ACC112 (cell line): ENCODE results near the gene AP1S3.
"Not testable (repeated sequence)": the region's sequence is repeated elsewhere in the genome, so short reads cannot be mapped to it uniquely, and the experiment has no call there.

Source experiments
- H2AFZ ChIP-seq: fragments of 200-600 bp; sonication (generic); one replicate; pipeline ENCODE4 v1.6.0; 2017; ENCODE audit warnings: antibody characterized with exemption, low read length; ENCODE audit not compliant: unreplicated experiment
- H3K27ac ChIP-seq: fragments of 200-600 bp; sonication (generic); 2 replicates; pipeline ENCODE4 v1.5.1; 2014; ENCODE audit warnings: low read depth, mild to moderate bottlenecking, antibody characterized with exemption, low read length, moderate library complexity
- H3K27me3 ChIP-seq: fragments of 200-600 bp; sonication (generic); 2 replicates; pipeline ENCODE4 v1.6.1; 2014; ENCODE audit warnings: mild to moderate bottlenecking, antibody characterized with exemption, low read length, moderate library complexity, mixed read lengths; ENCODE audit not compliant: insufficient read depth
- H3K36me3 ChIP-seq: fragments of 200-600 bp; sonication (generic); 2 replicates; pipeline ENCODE4 v1.6.1; 2016; ENCODE audit warnings: mild to moderate bottlenecking, antibody characterized with exemption, low read length, moderate library complexity, mixed read lengths; ENCODE audit not compliant: insufficient read depth
- H3K4me1 ChIP-seq: fragments of 200-600 bp; sonication (generic); one replicate; pipeline ENCODE4 v1.6.1; 2016; ENCODE audit warnings: low read length, mixed read lengths; ENCODE audit not compliant: insufficient read depth, unreplicated experiment, control insufficient read depth
- H3K4me3 ChIP-seq: fragments of 200-600 bp; sonication (generic); 2 replicates; pipeline ENCODE4 v1.5.1; 2014; ENCODE audit warnings: mild to moderate bottlenecking, low read depth, low read length
- H3K79me2 ChIP-seq: fragments of 200-600 bp; sonication (generic); one replicate; pipeline ENCODE4 v1.6.0; 2016; ENCODE audit warnings: low read length; ENCODE audit not compliant: control insufficient read depth, unreplicated experiment, insufficient read depth

AP1S3 gene

DNA sequence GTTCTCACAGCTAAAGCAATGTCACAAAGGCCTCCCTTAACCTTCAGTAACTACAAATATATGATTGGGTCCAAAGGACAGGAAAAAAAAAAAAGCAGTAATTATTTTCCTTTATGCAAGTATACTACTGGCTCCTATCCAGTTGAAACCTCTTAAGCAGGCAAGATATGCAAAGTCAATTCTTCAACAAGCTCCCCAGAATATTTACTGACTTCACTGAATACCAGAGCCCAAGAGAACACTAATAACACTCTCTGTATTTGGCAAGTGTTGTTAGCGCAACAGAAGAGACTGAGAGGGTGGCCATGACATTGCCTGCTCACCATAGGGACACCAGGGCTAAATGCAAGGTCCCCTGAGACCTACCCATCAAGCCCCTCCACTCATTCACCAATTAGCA, 74.5 kb downstream of the AP1S3 start:
- Histone ChIP-seq H3K4me1 (peaks cover 22% of the 10 kb centered on the region), H2AFZ (no peak overlapping the region), H3K27ac (no peak overlapping the region), H3K4me3 (no peak overlapping the region), H3K27me3 (no peaks in the 10 kb centered on the region), H3K36me3 (no peaks in the 10 kb centered on the region), H3K79me2 (no peaks in the 10 kb centered on the region)

DNA sequence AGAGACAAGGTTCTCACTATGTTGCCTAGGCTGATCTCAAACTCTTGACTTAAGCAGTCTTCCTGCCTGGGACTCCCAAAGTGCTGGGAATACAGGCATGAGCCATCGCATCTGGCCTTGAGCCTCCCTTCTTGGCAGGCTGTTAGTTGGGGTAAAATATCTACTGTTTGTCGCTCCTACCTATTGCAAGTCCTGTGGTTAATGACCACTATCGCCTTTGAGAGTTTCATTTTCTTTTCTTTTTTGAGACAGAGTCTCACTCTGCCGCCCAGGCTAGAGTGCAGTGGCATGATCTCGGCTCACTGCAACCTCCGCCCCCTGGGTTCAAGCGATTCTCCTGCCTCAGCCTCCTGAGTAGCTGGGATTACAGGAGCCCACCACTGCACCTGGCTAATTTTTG, 75.6 kb downstream of the AP1S3 start:
- not testable (repeated sequence) for H3K4me3 ChIP-seq, H3K27me3 ChIP-seq, H3K79me2 ChIP-seq, H3K36me3 ChIP-seq, H2AFZ ChIP-seq, H3K27ac ChIP-seq
- peaks cover 22% of the 10 kb centered on the region for H3K4me1 ChIP-seq

DNA sequence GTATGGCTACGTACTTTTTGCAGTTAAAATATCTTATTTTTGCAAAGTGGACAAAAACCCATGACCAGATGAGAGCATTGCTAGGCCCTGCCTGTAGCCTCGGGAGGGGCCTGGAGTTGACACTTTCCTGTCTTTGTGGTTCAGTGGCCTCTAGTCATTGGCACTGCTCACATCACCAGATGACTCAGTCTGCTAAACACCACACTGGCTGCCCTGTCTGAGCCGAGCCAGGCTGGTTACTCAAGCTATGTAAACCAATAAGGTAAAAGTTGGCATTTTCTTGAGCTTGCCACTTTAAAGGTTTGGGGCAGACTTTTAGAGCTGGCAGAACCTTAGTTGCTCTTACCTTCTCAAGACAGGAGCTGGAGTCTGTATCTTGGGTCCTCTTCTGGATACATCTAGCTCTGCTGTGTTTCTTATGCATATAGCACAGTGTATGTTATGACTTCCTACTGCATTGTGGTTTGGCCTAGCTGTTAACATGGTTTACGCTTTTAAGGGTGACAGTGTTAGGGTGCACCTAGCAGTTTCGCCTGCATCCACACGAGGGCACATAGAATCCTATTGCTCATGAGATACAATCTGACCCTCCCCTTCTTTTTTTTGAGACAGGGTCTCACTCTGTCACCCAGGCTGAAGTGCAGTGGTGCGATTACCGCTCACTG, 76.4 kb downstream of the AP1S3 start:
- peak overlapping the region; percentile 47 for H2AFZ ChIP-seq
- H3K4me1 ChIP-seq = peaks cover 22% of the 10 kb centered on the region
- peak overlapping the region; percentile 83 for H3K27ac ChIP-seq
- no peaks in the 10 kb centered on the region for H3K27me3 ChIP-seq
- H3K79me2 ChIP-seq = no peaks in the 10 kb centered on the region
- no peaks in the 10 kb centered on the region for H3K36me3 ChIP-seq
- no peak overlapping the region for H3K4me3 ChIP-seq

DNA sequence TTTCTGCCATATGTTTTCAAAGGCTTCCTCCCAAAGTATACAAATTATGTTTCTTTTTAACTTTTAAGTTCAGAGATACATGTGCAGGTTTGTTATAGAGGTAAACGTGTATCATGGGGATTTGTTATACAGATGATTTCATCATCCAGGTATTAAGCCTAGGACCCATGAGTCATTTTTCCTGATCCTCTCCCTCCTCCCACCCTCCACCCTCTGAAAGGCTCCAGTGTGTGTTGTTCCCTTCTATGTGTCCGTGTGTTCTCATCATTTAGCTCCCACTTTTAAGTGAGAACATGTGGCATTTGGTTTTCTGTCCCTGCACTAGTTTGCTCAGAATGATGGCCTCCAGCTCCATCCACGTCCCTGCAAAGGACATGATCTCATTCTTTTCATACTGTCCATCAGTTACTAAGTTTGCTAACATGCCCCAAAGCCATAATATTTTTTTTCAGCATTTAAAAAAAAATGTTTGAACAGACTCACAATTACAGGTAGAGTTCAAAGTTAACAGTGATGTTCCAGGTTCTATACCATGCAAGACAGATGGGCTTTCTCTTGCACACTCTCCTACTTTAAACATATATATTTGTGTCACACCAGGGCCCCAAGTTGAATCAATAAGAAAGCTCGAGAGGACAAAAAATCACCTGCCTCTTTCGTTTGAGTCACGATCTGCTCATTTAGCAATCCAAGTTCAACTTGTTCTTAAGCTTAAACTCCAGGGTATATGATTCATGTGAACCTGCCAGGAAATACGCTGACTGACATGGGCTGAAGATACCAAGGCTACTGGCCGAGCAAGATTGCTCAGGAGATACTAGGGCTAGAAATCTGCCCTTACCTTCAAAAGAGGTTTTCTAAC, 77.6 kb downstream of the AP1S3 start:
- Histone ChIP-seq H3K79me2 (no peaks in the 10 kb centered on the region), H3K27ac (peak overlapping the region; percentile 83), H3K36me3 (no peaks in the 10 kb centered on the region), H3K4me3 (no peak overlapping the region), H2AFZ (no peak overlapping the region), H3K4me1 (peaks cover 22% of the 10 kb centered on the region), H3K27me3 (no peaks in the 10 kb centered on the region)

DNA sequence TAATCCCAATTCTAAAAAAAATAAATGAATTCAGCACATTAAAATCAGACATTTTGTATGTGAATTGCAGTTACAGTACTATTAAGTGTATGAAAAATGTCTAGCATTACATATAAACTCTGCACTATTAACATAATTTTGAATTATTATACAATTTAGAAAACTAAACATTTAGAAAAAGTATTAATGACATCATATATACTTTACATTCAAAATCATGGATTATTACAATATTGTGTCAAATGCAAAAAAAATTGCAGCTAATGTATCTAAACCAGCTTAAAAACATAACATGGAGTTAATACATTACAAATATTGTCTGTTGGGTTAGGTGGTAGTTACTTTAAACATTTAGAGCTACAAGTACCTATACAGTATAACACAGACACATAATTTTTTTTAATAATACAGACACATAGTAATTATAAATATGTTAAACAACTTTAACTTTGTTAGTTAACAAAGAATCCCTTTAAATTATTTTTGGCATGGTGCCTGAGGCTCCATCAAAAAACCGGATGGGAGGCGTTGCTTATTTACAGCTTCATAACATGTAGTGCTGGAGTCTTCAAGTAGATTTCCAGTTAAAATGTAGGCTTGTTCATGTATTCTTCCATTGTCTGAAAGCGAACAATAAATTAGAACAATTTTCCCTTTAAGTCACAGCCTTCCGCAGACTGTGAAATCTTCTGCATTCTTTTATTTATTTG, 79.1 kb downstream of the AP1S3 start:
- H2AFZ ChIP-seq = no peak overlapping the region
- H3K4me1 ChIP-seq = peaks cover 22% of the 10 kb centered on the region
- no peak overlapping the region for H3K27ac ChIP-seq
- no peaks in the 10 kb centered on the region for H3K36me3 ChIP-seq
- no peaks in the 10 kb centered on the region for H3K27me3 ChIP-seq
- H3K4me3 ChIP-seq = no peak overlapping the region
- no peaks in the 10 kb centered on the region for H3K79me2 ChIP-seq

DNA sequence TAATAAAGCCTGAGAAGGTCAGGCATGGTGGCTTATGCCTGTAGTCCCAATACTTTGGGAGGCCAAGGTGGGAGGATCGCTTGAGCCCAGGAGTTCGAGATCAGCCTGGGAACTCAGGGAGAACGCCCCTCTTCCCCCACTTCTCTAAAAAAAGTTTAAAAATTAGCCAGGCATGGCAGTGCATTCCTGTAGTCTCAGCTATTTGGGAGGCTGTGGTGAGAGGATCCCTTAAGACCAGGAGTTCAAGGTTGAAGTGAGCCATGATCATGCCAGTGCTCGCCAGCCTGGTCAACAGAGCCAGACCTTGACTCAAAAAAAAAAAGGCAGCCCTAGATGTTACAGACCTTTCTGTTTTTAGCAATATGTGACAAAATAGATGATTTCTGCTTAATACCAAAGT, 83.4 kb downstream of the AP1S3 start:
- Histone ChIP-seq H3K4me1 (no peaks in the 10 kb centered on the region), H3K27me3 (no peaks in the 10 kb centered on the region), H3K27ac (no peak overlapping the region), H2AFZ (no peak overlapping the region), H3K4me3 (no peak overlapping the region), H3K36me3 (no peaks in the 10 kb centered on the region), H3K79me2 (no peaks in the 10 kb centered on the region)

DNA sequence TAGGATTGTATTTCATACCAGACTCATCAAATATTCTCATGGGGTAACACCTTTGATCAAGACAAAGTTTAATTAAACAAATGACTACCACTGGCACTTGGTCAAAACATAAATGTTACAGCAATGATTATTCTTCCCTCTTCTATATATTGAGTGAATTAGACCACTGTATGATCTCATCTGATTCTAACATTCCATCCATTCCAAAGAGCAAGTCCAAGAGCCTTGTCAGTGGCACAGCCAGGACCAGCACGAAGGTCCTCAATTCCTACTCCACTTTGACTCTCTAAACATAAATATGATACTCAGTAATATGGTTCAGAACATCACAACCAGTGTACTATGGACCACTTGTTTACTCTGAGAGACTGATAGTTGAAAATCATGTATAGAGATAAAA, 86.4 kb downstream of the AP1S3 start:
- H3K36me3 ChIP-seq = no peaks in the 10 kb centered on the region
- H3K4me1 ChIP-seq = no peaks in the 10 kb centered on the region
- no peak overlapping the region for H3K27ac ChIP-seq
- no peak overlapping the region for H2AFZ ChIP-seq
- no peaks in the 10 kb centered on the region for H3K27me3 ChIP-seq
- H3K4me3 ChIP-seq = no peak overlapping the region
- no peaks in the 10 kb centered on the region for H3K79me2 ChIP-seq

DNA sequence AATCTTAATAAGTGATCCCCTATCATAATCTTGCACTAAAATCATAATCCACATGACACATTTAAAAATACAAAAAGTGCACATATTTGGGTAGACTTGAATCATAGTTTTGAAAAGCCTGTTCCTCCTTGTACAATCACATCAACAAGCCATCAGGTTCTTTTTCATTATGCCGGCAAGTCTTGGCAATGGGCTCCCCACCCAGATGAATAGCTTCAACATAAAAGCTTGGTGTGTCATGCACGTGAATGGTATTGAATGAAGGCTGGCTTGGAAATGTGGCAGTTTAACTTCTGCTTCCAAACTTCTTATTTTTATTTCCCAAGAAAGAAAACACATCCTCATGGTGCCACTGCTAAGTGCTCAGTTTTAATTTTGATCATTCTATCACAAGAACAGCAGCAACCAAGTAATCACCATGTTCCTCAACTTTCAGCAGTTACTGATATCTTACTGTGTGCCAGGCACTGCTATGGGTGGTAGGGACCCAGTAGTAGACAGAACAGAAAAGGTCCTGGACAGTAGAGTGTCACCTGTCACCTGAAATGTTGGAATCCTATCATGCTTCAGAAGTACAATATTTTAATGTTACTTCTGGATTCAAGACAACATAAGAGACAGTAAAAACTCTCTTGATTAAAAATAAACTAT, 89.9 kb downstream of the AP1S3 start:
- no peaks in the 10 kb centered on the region for H3K36me3 ChIP-seq
- no peak overlapping the region for H3K27ac ChIP-seq
- H3K27me3 ChIP-seq = no peaks in the 10 kb centered on the region
- no peak overlapping the region for H2AFZ ChIP-seq
- no peaks in the 10 kb centered on the region for H3K4me1 ChIP-seq
- H3K79me2 ChIP-seq = no peaks in the 10 kb centered on the region
- no peak overlapping the region for H3K4me3 ChIP-seq

DNA sequence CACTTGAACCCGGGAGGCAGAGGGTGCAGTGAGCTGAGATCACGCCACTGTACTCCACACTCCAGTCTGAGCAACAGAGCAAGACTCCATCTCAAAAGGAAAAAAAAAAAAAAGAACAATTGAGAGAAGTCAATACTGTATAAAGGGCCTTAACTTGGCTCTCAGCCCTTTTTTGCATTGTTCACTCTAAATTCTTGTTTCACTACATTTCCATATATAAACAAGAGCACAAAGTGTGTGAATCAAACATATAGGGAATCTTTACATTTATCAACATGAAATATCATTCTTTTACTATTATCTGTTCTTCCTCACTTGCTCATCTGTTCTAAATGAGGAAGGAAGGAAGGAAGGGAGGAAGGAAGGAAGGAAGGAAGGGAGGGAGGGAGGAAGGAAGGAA, 90.8 kb downstream of the AP1S3 start:
- Histone ChIP-seq H3K4me3 (no peak overlapping the region), H2AFZ (no peak overlapping the region), H3K79me2 (no peaks in the 10 kb centered on the region), H3K4me1 (no peaks in the 10 kb centered on the region), H3K36me3 (no peaks in the 10 kb centered on the region), H3K27me3 (no peaks in the 10 kb centered on the region), H3K27ac (no peak overlapping the region)

DNA sequence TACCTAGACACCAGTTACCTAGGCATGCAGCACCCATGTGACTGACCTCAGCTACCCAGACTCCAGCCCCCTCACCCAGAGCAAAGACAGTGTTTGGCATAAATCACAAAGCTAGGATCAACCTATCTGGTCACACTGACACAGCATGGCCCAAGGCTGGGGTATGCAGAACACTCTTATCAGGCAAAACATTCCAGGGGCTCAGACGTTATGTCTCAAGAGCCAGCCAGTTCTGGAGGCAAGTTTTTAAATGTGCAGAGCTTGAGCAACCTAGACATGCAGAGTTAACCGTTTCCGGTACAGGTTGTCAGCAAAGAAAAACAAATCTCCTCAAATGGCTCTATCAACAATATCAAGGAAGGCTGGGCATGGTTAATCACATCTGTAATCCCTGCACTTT, 92.8 kb downstream of the AP1S3 start:
- Histone ChIP-seq H3K27ac (no peak overlapping the region), H2AFZ (no peak overlapping the region), H3K27me3 (no peaks in the 10 kb centered on the region), H3K4me1 (no peaks in the 10 kb centered on the region), H3K36me3 (no peaks in the 10 kb centered on the region), H3K79me2 (no peaks in the 10 kb centered on the region), H3K4me3 (no peak overlapping the region)
